B cell (primary cell): ENCODE measurements around the gene GLIS1. TPM values are rescaled to one million over a fixed set of nuclear protein-coding genes. Genes with fewer than 3 reads are reported as not detected.

ENCODE experiments used
- ATAC-seq: fragments of 200-7000 bp; cut with Tn5 transposase; one replicate; pipeline ENCODE4 v1.10.0; 2021; ENCODE audit warnings: low read depth, mild to moderate bottlenecking, moderate number of reproducible peaks, moderate library complexity
- CTCF ChIA-PET: fragments of 350-600 bp; sonication (Branson Sonifier 250); formaldehyde crosslinking; loops from one replicate; lab custom pipeline; 2021; ENCODE audit warnings: antibody characterized with exemption, inconsistent platforms; lab: Charles Lee
- POLR2A ChIA-PET: fragments of 350-600 bp; sonication (Branson Sonifier 250); formaldehyde crosslinking; loops from one replicate; lab custom pipeline; 2021; ENCODE audit warnings: antibody characterized with exemption; lab: Charles Lee
- DNase-seq: peaks from one replicate; pipeline ENCODE4 v3.0.0; 2013
- H2AFZ ChIP-seq: 2 replicates; pipeline ENCODE4 v1.6.1; 2012; ENCODE audit warnings: mild to moderate bottlenecking, low read depth, low read length; ENCODE audit not compliant: insufficient read depth, poor library complexity, severe bottlenecking
- H3K27ac ChIP-seq, 2 donors: 1 replicate in 1 of 2; 2 replicates in 1 of 2; pipeline ENCODE4 v1.5.1; 2012 to 2013; ENCODE audit warnings: low read length in 2 of 2, mild to moderate bottlenecking in 2 of 2, moderate library complexity in 1 of 2
- H3K27me3 ChIP-seq, 4 experiments: fragments of 200-600 bp in 1 of 4; sonication (generic) in 1 of 4; replicated peaks in 1 of 4; 1 replicate in 2 of 4; 2 replicates in 2 of 4; pipeline versions ENCODE4 v1.6.1 to v1.7.0; 2013 to 2016; ENCODE audit warnings: low read length in 3 of 4, mild to moderate bottlenecking in 2 of 4, mixed read lengths in 1 of 4, moderate library complexity in 1 of 4; ENCODE audit not compliant: insufficient read depth in 4 of 4, control insufficient read depth in 3 of 4; ENCODE audit errors: control extremely low read depth in 1 of 4
- H3K36me3 ChIP-seq, 2 experiments: replicated peaks in 1 of 2; 1 replicate in 1 of 2; 2 replicates in 1 of 2; pipeline versions ENCODE4 v1.6.1 to v1.7.1; 2013; ENCODE audit warnings: low read length in 1 of 2; ENCODE audit not compliant: insufficient read depth in 2 of 2, control insufficient read depth in 1 of 2; ENCODE audit errors: control extremely low read depth in 1 of 2, extremely low read depth in 1 of 2
- H3K4me1 ChIP-seq, 2 donors: fragments of 200-600 bp in 1 of 2; sonication (generic) in 1 of 2; 1 replicate in 1 of 2; 2 replicates in 1 of 2; pipeline versions ENCODE4 v1.5.1 to v1.6.1; 2013 to 2017; ENCODE audit warnings: low read length in 2 of 2; ENCODE audit not compliant: control insufficient read depth in 2 of 2, insufficient read depth in 2 of 2
- H3K4me2 ChIP-seq: replicated peaks from 2 replicates; pipeline ENCODE3; 2012; ENCODE audit warnings: mild to moderate bottlenecking, low read depth, low read length; ENCODE audit not compliant: poor library complexity, severe bottlenecking
- H3K4me3 ChIP-seq, 5 experiments: fragments of 200-600 bp in 1 of 5; sonication (generic) in 1 of 5; 1 replicate in 3 of 5; 2 replicates in 2 of 5; pipeline versions ENCODE4 v1.5.1 to v1.7.0; 2011 to 2016; ENCODE audit warnings: low read length in 4 of 5, mild to moderate bottlenecking in 4 of 5, low read depth in 2 of 5, control low read depth in 1 of 5, moderate library complexity in 1 of 5; ENCODE audit not compliant: insufficient read depth in 1 of 5; ENCODE audit errors: control extremely low read depth in 1 of 5, extremely low read depth in 1 of 5
- H3K79me2 ChIP-seq: fragments of 200-600 bp; sonication (generic); one replicate; pipeline ENCODE4 v1.6.0; 2016; ENCODE audit warnings: low read length; ENCODE audit not compliant: control insufficient read depth, insufficient read depth
- H3K9ac ChIP-seq: fragments of 200-600 bp; sonication (generic); 2 replicates; pipeline ENCODE4 v1.6.1; 2017; ENCODE audit warnings: mild to moderate bottlenecking, low read length, moderate library complexity
- H3K9me3 ChIP-seq, 3 donors: one replicate each; pipeline versions ENCODE4 v1.6.1 to v1.7.1; 2013; ENCODE audit warnings: low read length in 2 of 3; ENCODE audit not compliant: control insufficient read depth in 2 of 3, insufficient read depth in 1 of 3; ENCODE audit errors: control extremely low read depth in 1 of 3
- H4K20me1 ChIP-seq: 2 replicates; pipeline ENCODE4 v1.6.0; 2012; ENCODE audit warnings: mild to moderate bottlenecking, low read length; ENCODE audit not compliant: insufficient read depth, control insufficient read depth, poor library complexity, severe bottlenecking
- H3K27ac Mint-ChIP-seq: one replicate; pipeline ENCODE4 v1.8.0; 2021; ENCODE audit warnings: mixed read lengths
- H3K27me3 Mint-ChIP-seq: one replicate; pipeline ENCODE4 v1.8.0; 2021; ENCODE audit warnings: mixed read lengths
- H3K4me1 Mint-ChIP-seq: one replicate; pipeline ENCODE4 v1.8.0; 2021; ENCODE audit warnings: mixed read lengths
- H3K4me3 Mint-ChIP-seq: one replicate; pipeline ENCODE4 v1.8.0; 2021; ENCODE audit warnings: mixed read lengths
- H3K9me3 Mint-ChIP-seq: one replicate; pipeline ENCODE4 v1.8.0; 2022; ENCODE audit warnings: mixed read lengths; ENCODE audit not compliant: insufficient read depth
- CTCF ChIP-seq: fragments of 200-600 bp; IDR thresholded peaks from one replicate; pipeline ENCODE4 v1.8.0; 2022; ENCODE audit warnings: antibody characterized with exemption, mild to moderate bottlenecking
- EZH2 ChIP-seq: IDR thresholded peaks from 2 replicates; pipeline ENCODE4 v1.6.1; 2012; ENCODE audit warnings: borderline replicate concordance, low read depth, mild to moderate bottlenecking, moderate library complexity, low read length; ENCODE audit not compliant: insufficient read depth, poor library complexity, severe bottlenecking
- WGBS: methylation state at CpG from one replicate; pipeline ENCODE4 v1.1.5; 2013; ENCODE audit warnings: missing lambda C conversion rate; ENCODE audit not compliant: insufficient coverage; 5-methylcytosine and 5-hydroxymethylcytosine counted together
- intact Hi-C: fragments of 100-400 bp; cut with micrococcal nuclease; formaldehyde crosslinking; loops from one replicate; pipeline ENCODE4 v1.10.0; 2022
- polyA plus RNA-seq: library from polyadenylated mRNA; depleted of rRNA; stranded (reverse); fragments of >200 nt; gene quantifications from 2 replicates; pipeline ENCODE4 v1.2.3, GENCODE V29; 2012
- total RNA-seq, 2 donors: library from RNA; stranded (reverse); fragments of 120-200 nt in 1 of 2; gene quantifications; 1 replicate in 1 of 2; 2 replicates in 1 of 2; pipeline versions ENCODE4 v1.2.3 to v1.2.4, GENCODE V29; 2013 to 2022

GLIS1 gene
- total and polyA plus RNA-seq, 2 donors (not counting 1 experiment from before 2014, with no cell fraction given) = not detected

GRCh38 chr1:53641481-53642214 is 97.3 kb downstream of the GLIS1 start:
- no peak for DNase-seq
- Histone ChIP-seq H3K36me3 (no peaks in the 10 kb centered on the region), H3K79me2 (no peaks in the 10 kb centered on the region), H3K27ac (no peak overlapping the region), H3K4me2 (no peak overlapping the region), H3K27me3 (no peaks in the 10 kb centered on the region), H4K20me1 (no peaks in the 10 kb centered on the region), H3K9me3 (no peaks in the 10 kb centered on the region), H2AFZ (no peak overlapping the region), H3K4me1 (no peaks in the 10 kb centered on the region), H3K9ac (no peak overlapping the region), H3K4me3 (no peak overlapping the region)
- ATAC-seq = no peak
- no peaks in the 10 kb centered on the region for H3K4me1 Mint-ChIP-seq
- no peaks in the 10 kb centered on the region for H3K9me3 Mint-ChIP-seq
- intact Hi-C loops = no loop called here
- H3K4me3 Mint-ChIP-seq = no peak overlapping the region
- ChIA-PET CTCF (no interaction called here), POLR2A (no interaction called here)
- 89% methylated on average over 9 of the region's 9 CpGs for WGBS
- H3K27me3 Mint-ChIP-seq = peaks cover 21% of the 10 kb centered on the region
- TF ChIP-seq CTCF (no peak), EZH2 (no peak)
- H3K27ac Mint-ChIP-seq = no peak overlapping the region

GRCh38 chr1:53640701-53641075 is 98.3 kb downstream of the GLIS1 start:
- no peak overlapping the region for H3K27ac Mint-ChIP-seq
- Histone ChIP-seq H3K9ac (no peak overlapping the region), H3K36me3 (no peaks in the 10 kb centered on the region), H3K27ac (no peak overlapping the region), H3K79me2 (no peaks in the 10 kb centered on the region), H3K9me3 (no peaks in the 10 kb centered on the region), H3K4me3 (no peak overlapping the region), H3K27me3 (no peaks in the 10 kb centered on the region), H3K4me2 (no peak overlapping the region), H2AFZ (no peak overlapping the region), H3K4me1 (no peaks in the 10 kb centered on the region), H4K20me1 (no peaks in the 10 kb centered on the region)
- no peaks in the 10 kb centered on the region for H3K9me3 Mint-ChIP-seq
- 94% methylated on average over 4 of the region's 6 CpGs for WGBS
- CTCF ChIA-PET = no interaction called here
- intact Hi-C loops = no loop called here
- peaks cover 21% of the 10 kb centered on the region for H3K27me3 Mint-ChIP-seq
- TF ChIP-seq CTCF (no peak), EZH2 (no peak)
- H3K4me1 Mint-ChIP-seq = no peaks in the 10 kb centered on the region
- POLR2A ChIA-PET = no interaction called here
- ATAC-seq (no peak), DNase-seq (no peak)
- H3K4me3 Mint-ChIP-seq = no peak overlapping the region
